HepG2 (cell line): ENCODE measurements around the gene SPIN1. TPM values are rescaled to one million over a fixed set of nuclear protein-coding genes. Genes with fewer than 3 reads are reported as not detected.

ENCODE experiments used
- ATAC-seq: fragments of 200-7000 bp; cut with Tn5 transposase; 3 replicates; pipeline ENCODE4 v1.9.1; 2020; ENCODE audit warnings: mild to moderate bottlenecking, moderate library complexity
- BruUV-seq: library from RNA; stranded (reverse); fragments of 400-500 nt; replicated peaks from 2 replicates; lab custom pipeline; 2021; lab: Mats Ljungman, UMichigan
- CTCF ChIA-PET: fragments of 300-600 bp; formaldehyde crosslinking; extraction: SDS; loops from one replicate; lab custom pipeline; 2021; ENCODE audit warnings: low total read pairs, inconsistent platforms, low intra/inter-chr PET ratio; lab: Yijun Ruan, JAX
- POLR2A ChIA-PET: fragments of 350-600 bp; sonication (Branson Sonifier 250); formaldehyde crosslinking; loops from one replicate; lab custom pipeline; 2020; ENCODE audit warnings: antibody characterized with exemption, inconsistent platforms; lab: Yijun Ruan, JAX
- DNase-seq: peaks from one replicate; pipeline ENCODE4 v3.0.0-alpha.2; 2015; ENCODE audit warnings: low spot score
- FAIRE-seq: peaks from 3 replicates; lab custom pipeline; 2011; peaks lifted over from hg19 to GRCh38; lab: Jason Lieb, UNC
- H2AFZ ChIP-seq: one replicate; pipeline ENCODE4 v1.6.1; 2011; ENCODE audit warnings: low read length, inconsistent platforms
- H3K27ac ChIP-seq: fragments of 300-600 bp; 3 replicates; pipeline ENCODE4 v1.8.0; 2011; ENCODE audit warnings: mixed run types, mild to moderate bottlenecking, mixed read lengths, low read length, inconsistent platforms; ENCODE audit not compliant: insufficient read depth; ENCODE audit errors: extremely low read length
- H3K27me3 ChIP-seq, 2 experiments: fragments of 200-600 bp in 1 of 2; 2 replicates in 1 of 2; 3 replicates in 1 of 2; pipeline versions ENCODE4 v1.6.0 to v1.8.0; 2011; ENCODE audit warnings: low read length in 2 of 2, mild to moderate bottlenecking in 2 of 2, moderate library complexity in 2 of 2, inconsistent platforms in 1 of 2; ENCODE audit not compliant: insufficient read depth in 2 of 2, control insufficient read depth in 1 of 2
- H3K36me3 ChIP-seq, 2 experiments: fragments of 200-600 bp in 1 of 2; replicated peaks in 1 of 2; 2 replicates in 1 of 2; 3 replicates in 1 of 2; pipeline versions ENCODE4 v1.5.1 to v1.8.0; 2011; ENCODE audit warnings: low read length in 2 of 2, inconsistent platforms in 1 of 2; ENCODE audit not compliant: insufficient read depth in 2 of 2, control insufficient read depth in 1 of 2
- H3K4me1 ChIP-seq: 2 replicates; pipeline ENCODE4 v1.5.1; 2012; ENCODE audit warnings: low read length, inconsistent platforms; ENCODE audit not compliant: insufficient read depth
- H3K4me2 ChIP-seq: 2 replicates; pipeline ENCODE4 v1.6.0; 2011; ENCODE audit warnings: low read depth, low read length, inconsistent platforms
- H3K4me3 ChIP-seq, 3 experiments: fragments of 200-600 bp in 1 of 3; sonication (generic), shearing (Covaris generic) in 1 of 3; replicated peaks in 1 of 3; 2 replicates each; pipeline ENCODE4 v1.5.1; 2011 to 2016; ENCODE audit warnings: low read length in 3 of 3, inconsistent platforms in 2 of 3, low read depth in 2 of 3, mild to moderate bottlenecking in 2 of 3, control low read depth in 1 of 3, mixed read lengths in 1 of 3; ENCODE audit not compliant: insufficient read depth in 1 of 3
- H3K79me2 ChIP-seq: one replicate; pipeline ENCODE4 v1.6.1; 2011; ENCODE audit warnings: low read length, inconsistent platforms; ENCODE audit not compliant: insufficient read depth
- H3K9ac ChIP-seq: 2 replicates; pipeline ENCODE4 v1.6.0; 2011; ENCODE audit warnings: mild to moderate bottlenecking, low read depth, low read length, inconsistent platforms; ENCODE audit not compliant: insufficient read depth
- H3K9me3 ChIP-seq: 2 replicates; pipeline ENCODE4 v1.5.1; 2012; ENCODE audit warnings: mild to moderate bottlenecking, low read length
- H4K20me1 ChIP-seq: 2 replicates; pipeline ENCODE4 v1.6.0; 2011; ENCODE audit warnings: inconsistent platforms, mild to moderate bottlenecking, low read length, moderate library complexity; ENCODE audit not compliant: insufficient read depth
- AGO1 ChIP-seq: fragments of 200-400 bp; formaldehyde crosslinking; IDR thresholded peaks from 2 replicates; pipeline ENCODE4 v1.6.1; 2017; ENCODE audit warnings: mild to moderate bottlenecking, low read depth, low read length, moderate library complexity; ENCODE audit not compliant: poor library complexity, severe bottlenecking
- AHR ChIP-seq: IDR thresholded peaks from 2 replicates; pipeline ENCODE4 v1.6.1; 2018; ENCODE audit warnings: missing genetic modification reagents, missing compliant biosample characterization
- ATF7-NPFF ChIP-seq: sonication (generic); formaldehyde crosslinking; IDR thresholded peaks from 2 replicates; pipeline ENCODE4 v1.8.1; 2023; ENCODE audit warnings: mild to moderate bottlenecking, low read depth, missing genetic modification reagents, moderate library complexity
- GATAD1 ChIP-seq: IDR thresholded peaks from 2 replicates; pipeline ENCODE4 v1.6.1; 2016; ENCODE audit warnings: missing genetic modification reagents, missing compliant biosample characterization
- NCOA1 ChIP-seq: sonication (generic); formaldehyde crosslinking; IDR thresholded peaks from 2 replicates; pipeline ENCODE4 v1.9.0; 2021; ENCODE audit warnings: missing genetic modification reagents
- NKX3-1 ChIP-seq: sonication (generic); formaldehyde crosslinking; IDR thresholded peaks from 2 replicates; pipeline ENCODE4 v1.5.0; 2020; ENCODE audit warnings: missing genetic modification reagents
- NR1H2 ChIP-seq: sonication (generic); formaldehyde crosslinking; IDR thresholded peaks from 2 replicates; pipeline ENCODE4 v1.8.1; 2022; ENCODE audit warnings: low read depth, missing genetic modification reagents, borderline replicate concordance
- TBP ChIP-seq: sonication (generic); formaldehyde crosslinking; IDR thresholded peaks from 2 replicates; pipeline ENCODE4 v1.5.0; 2020; ENCODE audit warnings: missing genetic modification reagents
- YEATS4 ChIP-seq: sonication (generic); formaldehyde crosslinking; IDR thresholded peaks from 2 replicates; pipeline ENCODE4 v1.4.0; 2020; ENCODE audit warnings: missing genetic modification reagents, borderline replicate concordance
- ZBTB1 ChIP-seq: sonication (generic); formaldehyde crosslinking; IDR thresholded peaks from 2 replicates; pipeline ENCODE4 v1.4.0; 2020; ENCODE audit warnings: missing genetic modification reagents, borderline replicate concordance
- ZBTB42 ChIP-seq: sonication (generic); formaldehyde crosslinking; IDR thresholded peaks from 2 replicates; pipeline ENCODE4 v1.5.0; 2020; ENCODE audit warnings: mild to moderate bottlenecking, missing genetic modification reagents
- ZNF235 ChIP-seq: sonication (generic); formaldehyde crosslinking; IDR thresholded peaks from 2 replicates; pipeline ENCODE4 v1.8.1; 2023; ENCODE audit warnings: mild to moderate bottlenecking, missing genetic modification reagents, borderline replicate concordance
- ZNF24 ChIP-seq: fragments of 450-650 bp; IDR thresholded peaks from 2 replicates; pipeline ENCODE4 v1.6.1; 2017; ENCODE audit warnings: antibody characterized with exemption, mild to moderate bottlenecking
- ZNF296 ChIP-seq: sonication (generic); formaldehyde crosslinking; conservative IDR thresholded peaks from 2 replicates; pipeline ENCODE4 v1.5.0; 2020; ENCODE audit warnings: mild to moderate bottlenecking, missing genetic modification reagents
- ZNF460 ChIP-seq: sonication (generic); formaldehyde crosslinking; IDR thresholded peaks from 2 replicates; pipeline ENCODE4 v1.5.1; 2020; ENCODE audit warnings: missing genetic modification reagents, mild to moderate bottlenecking, borderline replicate concordance
- ZNF614 ChIP-seq: IDR thresholded peaks from 2 replicates; pipeline ENCODE4 v1.6.1; 2018; ENCODE audit warnings: missing biosample characterization, missing genetic modification reagents, inconsistent platforms, borderline replicate concordance
- ZNF713 ChIP-seq: sonication (generic); formaldehyde crosslinking; IDR thresholded peaks from 2 replicates; pipeline ENCODE4 v1.4.0; 2020; ENCODE audit warnings: mild to moderate bottlenecking, missing genetic modification reagents
- ZNF768 ChIP-seq: sonication (generic); formaldehyde crosslinking; IDR thresholded peaks from 2 replicates; pipeline ENCODE4 v1.4.0; 2020; ENCODE audit warnings: missing genetic modification reagents
- ZNF781 ChIP-seq: sonication (generic); formaldehyde crosslinking; IDR thresholded peaks from 2 replicates; pipeline ENCODE4 v1.5.1; 2020; ENCODE audit warnings: borderline replicate concordance, mild to moderate bottlenecking, missing genetic modification reagents; ENCODE audit errors: not compliant biosample characterization
- WGBS: methylation state at CpG from one replicate; pipeline ENCODE4 v1.1.6; 2017; ENCODE audit warnings: low lambda C conversion rate; 5-methylcytosine and 5-hydroxymethylcytosine counted together
- in situ Hi-C: cut with HindIII; loops from 2 replicates; pipeline ENCODE4 v1.10.0; 2017; ENCODE audit warnings: low pct_unique_long_range_greater_than_20kb; ENCODE audit not compliant: extremely low pct_ligation_motif_present
- intact Hi-C: fragments of 100-400 bp; cut with micrococcal nuclease; formaldehyde crosslinking; loops from one replicate; pipeline ENCODE4 v1.10.0; 2022; ENCODE audit not compliant: unreplicated experiment
- polyA plus RNA-seq, 8 experiments: library from polyadenylated mRNA; depleted of rRNA in 3 of 8; stranded (reverse) in 7 of 8; unstranded in 1 of 8; fragments of >200 nt; fragmentation: Illumina TruSeq in 4 of 8; extraction: Trizol in 4 of 8; gene quantifications; 2 replicates each; pipeline versions ENCODE4 v1.2.1 to v1.2.3, GENCODE V29; 2011 to 2016; ENCODE audit warnings: low read depth in 4 of 8, missing spikeins in 1 of 8, mixed read lengths in 1 of 8; ENCODE audit not compliant: insufficient read depth in 1 of 8
- total RNA-seq, 5 experiments: library from RNA; depleted of rRNA; stranded (reverse); fragments of >200 nt; fragmentation: Illumina TruSeq; extraction: Trizol; gene quantifications; 2 replicates each; pipeline ENCODE4 v1.2.3, GENCODE V29; 2016; ENCODE audit warnings: low read depth in 1 of 5
- TF ChIP-seq, protein P1 (sequence below): sonication (generic); formaldehyde crosslinking; IDR thresholded peaks from 2 replicates; pipeline ENCODE4 v1.5.0; 2020; ENCODE audit warnings: missing genetic modification reagents

Gene SPIN1
- total and polyA plus RNA-seq, 2 of the 13 experiments (the other 11 are each of a cell fraction or from before 2014, with no cell fraction given) = 20.0 to 24.3 TPM

GRCh38 chr9:88494983-88495721, 106.9 kb downstream of the SPIN1 start:
- FAIRE-seq (no peak), DNase-seq (no peak), ATAC-seq (no peak)
- intact Hi-C loops (no loop called here), in situ Hi-C loops (no loop called here)
- ChIA-PET POLR2A (no interaction called here), CTCF (no interaction called here)
- Histone ChIP-seq H3K4me3 (no peak overlapping the region), H3K4me1 (no peaks in the 10 kb centered on the region), H3K36me3 (no peaks in the 10 kb centered on the region), H3K9me3 (no peaks in the 10 kb centered on the region), H3K79me2 (no peaks in the 10 kb centered on the region), H4K20me1 (no peaks in the 10 kb centered on the region), H3K9ac (no peak overlapping the region), H2AFZ (no peak overlapping the region), H3K27me3 (no peaks in the 10 kb centered on the region), H3K27ac (no peak overlapping the region), H3K4me2 (no peak overlapping the region)
- no peak for TF ChIP-seq AHR (CRISPR knock-in tag)
- TF ChIP-seq ZNF713 (CRISPR knock-in tag) = no peak
- TF ChIP-seq NCOA1 (CRISPR knock-in tag) = no peak
- TF ChIP-seq ZNF614 (CRISPR knock-in tag) = no peak
- TF ChIP-seq ZNF235 (CRISPR knock-in tag) = no peak
- no TSS peak for BruUV-seq
- 81% methylated on average over 17 of the region's 17 CpGs for WGBS

DNA sequence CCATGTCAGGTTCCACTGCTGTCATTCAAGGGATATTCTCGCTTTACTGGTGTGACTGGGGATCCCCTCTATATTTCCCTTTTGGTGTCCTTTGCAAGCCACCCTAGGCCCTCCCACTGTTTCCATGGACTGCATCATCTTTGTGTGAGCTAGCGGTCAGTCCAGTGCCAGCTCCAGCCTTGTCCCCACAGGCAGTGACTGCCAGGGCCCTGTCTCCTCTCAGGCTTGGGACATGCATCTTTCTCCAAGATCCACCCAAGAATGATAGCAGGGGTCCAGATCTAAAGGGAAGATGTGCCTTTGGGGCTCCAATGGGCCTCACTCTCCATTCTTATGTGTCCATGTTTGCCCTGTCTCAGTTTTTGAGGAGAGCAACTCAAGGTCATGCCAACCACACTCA, 109.0 kb downstream of the SPIN1 start:
- 55% methylated on average over 2 of the region's 2 CpGs for WGBS
- no peaks in the 10 kb centered on the region for H3K4me1 ChIP-seq
- no peaks in the 10 kb centered on the region for H4K20me1 ChIP-seq
- POLR2A ChIA-PET = no interaction called here
- H3K27me3 ChIP-seq = no peaks in the 10 kb centered on the region
- DNase-seq = no peak
- no peak overlapping the region for H3K4me3 ChIP-seq
- no peaks in the 10 kb centered on the region for H3K79me2 ChIP-seq
- H3K9me3 ChIP-seq = no peaks in the 10 kb centered on the region
- ATAC-seq = no peak; the same call in 2 of the 3 replicates
- CTCF ChIA-PET = no interaction called here
- H3K27ac ChIP-seq = no peak overlapping the region
- H3K36me3 ChIP-seq = no peaks in the 10 kb centered on the region
- no peak for FAIRE-seq
- no peak overlapping the region for H2AFZ ChIP-seq
- in situ Hi-C loops (no loop called here), intact Hi-C loops (no loop called here)
- H3K4me2 ChIP-seq = no peak overlapping the region
- BruUV-seq = no TSS peak
- H3K9ac ChIP-seq = no peak overlapping the region
- no peak for TF ChIP-seq TBP (CRISPR knock-in tag)
- no peak for TF ChIP-seq GATAD1 (CRISPR knock-in tag)
- no peak for TF ChIP-seq YEATS4 (CRISPR knock-in tag)
- no peak for TF ChIP-seq ATF7-NPFF (CRISPR knock-in tag)
- TF ChIP-seq ZBTB1 (CRISPR knock-in tag) = no peak
- no peak for TF ChIP-seq ZNF768 (CRISPR knock-in tag)
- TF ChIP-seq NKX3-1 (CRISPR knock-in tag) = no peak
- TF ChIP-seq NR1H2 (CRISPR knock-in tag) = no peak
- TF ChIP-seq, protein P1, sequence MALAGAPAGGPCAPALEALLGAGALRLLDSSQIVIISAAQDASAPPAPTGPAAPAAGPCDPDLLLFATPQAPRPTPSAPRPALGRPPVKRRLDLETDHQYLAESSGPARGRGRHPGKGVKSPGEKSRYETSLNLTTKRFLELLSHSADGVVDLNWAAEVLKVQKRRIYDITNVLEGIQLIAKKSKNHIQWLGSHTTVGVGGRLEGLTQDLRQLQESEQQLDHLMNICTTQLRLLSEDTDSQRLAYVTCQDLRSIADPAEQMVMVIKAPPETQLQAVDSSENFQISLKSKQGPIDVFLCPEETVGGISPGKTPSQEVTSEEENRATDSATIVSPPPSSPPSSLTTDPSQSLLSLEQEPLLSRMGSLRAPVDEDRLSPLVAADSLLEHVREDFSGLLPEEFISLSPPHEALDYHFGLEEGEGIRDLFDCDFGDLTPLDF (CRISPR knock-in tag) = no peak
- TF ChIP-seq ZNF781 (CRISPR knock-in tag) = no peak
- no peak for TF ChIP-seq ZNF24
- TF ChIP-seq ZNF460 (CRISPR knock-in tag) = no peak
- TF ChIP-seq ZNF296 (CRISPR knock-in tag) = no peak
- no peak for TF ChIP-seq ZBTB42 (CRISPR knock-in tag)
- TF ChIP-seq AGO1 = no peak
